Measurements from ENCODE around the gene SH3PXD2A. TPM values are rescaled to one million over a fixed set of nuclear protein-coding genes. Genes with fewer than 3 reads are reported as not detected.

The SH3PXD2A gene
- total and polyA plus RNA-seq, 5 donors from 2014 or later: 0.24 to 15.4 (median 0.47) TPM

GRCh38 chr10:103727546-103727963, 127.8 kb downstream of the SH3PXD2A start:
- Histone ChIP-seq H3K36me3 (ENCODE audit: control insufficient read depth, insufficient read depth, low read length) (no peaks in the 10 kb centered on the region), H3K27me3 (ENCODE audit: control insufficient read depth, insufficient read depth, low read length) (no peaks in the 10 kb centered on the region), H3K4me1 (ENCODE audit: control insufficient read depth, insufficient read depth, low read length, poor library complexity, severe bottlenecking) (peaks cover 8% of the 10 kb centered on the region), H3K27ac (ENCODE audit: insufficient read depth, low read length, poor library complexity, severe bottlenecking) (no peak overlapping the region), H3K4me3 (ENCODE audit: low read depth, low read length) (no peak overlapping the region), H3K9me3 (ENCODE audit: control insufficient read depth in 2 of 2, low read length in 2 of 2) (no peaks in the 10 kb centered on the region)
- Mint-ChIP-seq H3K36me3 (peaks cover 8% of the 10 kb centered on the region), H3K4me1 (peaks cover 0 to 17% (median 5%) of the 10 kb centered on the region in 4 donors), H3K27ac (peak overlapping the region in 1 of 3 donors; percentile 47), H3K4me3 (no peak overlapping the region), H3K27me3 (no peaks in the 10 kb centered on the region), H3K9me3 (no peaks in the 10 kb centered on the region)
- no peak for ATAC-seq (ENCODE audit: low read depth in 2 of 2)
- no peak for DNase-seq

- ATAC-seq (ENCODE audit: low read depth in 2 of 2) (no peak), DNase-seq (no peak)
- no peaks in the 10 kb centered on the region for H3K36me3 ChIP-seq (ENCODE audit: control insufficient read depth, insufficient read depth, low read length)
- H3K27me3 ChIP-seq (ENCODE audit: control insufficient read depth, insufficient read depth, low read length): no peaks in the 10 kb centered on the region
- H3K4me1 Mint-ChIP-seq: peaks cover 0 to 9% (median 5%) of the 10 kb centered on the region in 4 donors
- no peaks in the 10 kb centered on the region for H3K9me3 Mint-ChIP-seq
- H3K27ac ChIP-seq (ENCODE audit: insufficient read depth, low read length, poor library complexity, severe bottlenecking): no peak overlapping the region
- no peak overlapping the region for H3K4me3 ChIP-seq (ENCODE audit: low read depth, low read length)
- no peaks in the 10 kb centered on the region for H3K27me3 Mint-ChIP-seq
- H3K27ac Mint-ChIP-seq: no peak overlapping the region
- H3K9me3 ChIP-seq (ENCODE audit: control insufficient read depth in 2 of 2, low read length in 2 of 2): no peaks in the 10 kb centered on the region
- peaks cover 2% of the 10 kb centered on the region for H3K4me1 ChIP-seq (ENCODE audit: control insufficient read depth, insufficient read depth, low read length, poor library complexity, severe bottlenecking)
- H3K36me3 Mint-ChIP-seq: peaks cover 8% of the 10 kb centered on the region
- no peak overlapping the region for H3K4me3 Mint-ChIP-seq
These were observed 128.7 kb downstream of the SH3PXD2A start for GRCh38 chr10:103726637-103727036.

- Histone ChIP-seq H3K27ac (ENCODE audit: insufficient read depth, low read length, poor library complexity, severe bottlenecking) (no peak overlapping the region), H3K27me3 (ENCODE audit: control insufficient read depth, insufficient read depth, low read length) (no peaks in the 10 kb centered on the region), H3K4me3 (ENCODE audit: low read depth, low read length) (no peak overlapping the region), H3K4me1 (ENCODE audit: control insufficient read depth, insufficient read depth, low read length, poor library complexity, severe bottlenecking) (no peaks in the 10 kb centered on the region), H3K36me3 (ENCODE audit: control insufficient read depth, insufficient read depth, low read length) (no peaks in the 10 kb centered on the region), H3K9me3 (ENCODE audit: control insufficient read depth in 2 of 2, low read length in 2 of 2) (no peaks in the 10 kb centered on the region)
- DNase-seq (no peak), ATAC-seq (ENCODE audit: low read depth in 2 of 2) (no peak)
- Mint-ChIP-seq H3K4me3 (no peak overlapping the region), H3K9me3 (no peaks in the 10 kb centered on the region), H3K4me1 (peaks cover 0 to 2% (median under 1%) of the 10 kb centered on the region in 4 donors), H3K36me3 (peaks cover 8% of the 10 kb centered on the region), H3K27me3 (no peaks in the 10 kb centered on the region), H3K27ac (no peak overlapping the region)
These were observed 130.1 kb downstream of the SH3PXD2A start for GRCh38 chr10:103725242-103725641.

- H3K27ac Mint-ChIP-seq: no peak overlapping the region
- DNase-seq: no peak
These were observed 130.6 kb downstream of the SH3PXD2A start for GRCh38 chr10:103724771-103725170.

DNA sequence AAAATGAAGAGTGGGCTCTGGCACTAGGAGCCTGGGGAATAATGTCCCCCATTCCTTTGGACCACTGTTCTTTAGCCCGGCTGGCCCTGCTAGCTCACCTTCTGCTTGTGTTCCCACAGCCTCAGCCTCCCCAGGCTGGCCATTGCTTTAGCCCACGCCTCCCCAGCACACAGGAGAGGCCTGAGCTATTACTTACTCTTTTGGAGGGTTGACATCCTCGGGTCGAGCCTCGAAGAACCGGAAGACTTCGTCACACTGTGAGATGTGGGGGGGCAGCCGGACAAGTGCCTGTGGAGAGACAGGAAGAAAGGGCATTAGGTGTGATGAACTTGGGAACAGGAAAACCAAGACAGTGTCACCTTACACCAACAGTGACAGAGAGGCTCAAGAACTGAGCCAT, 131.3 kb downstream of the SH3PXD2A start:
- ATAC-seq (ENCODE audit: low read depth in 2 of 2) (no peak), DNase-seq (no peak)
- Histone ChIP-seq H3K36me3 (ENCODE audit: control insufficient read depth, insufficient read depth, low read length) (no peaks in the 10 kb centered on the region), H3K4me3 (ENCODE audit: low read depth, low read length) (no peak overlapping the region), H3K27ac (ENCODE audit: insufficient read depth, low read length, poor library complexity, severe bottlenecking) (no peak overlapping the region), H3K27me3 (ENCODE audit: control insufficient read depth, insufficient read depth, low read length) (no peaks in the 10 kb centered on the region), H3K9me3 (ENCODE audit: control insufficient read depth in 2 of 2, low read length in 2 of 2) (no peaks in the 10 kb centered on the region), H3K4me1 (ENCODE audit: control insufficient read depth, insufficient read depth, low read length, poor library complexity, severe bottlenecking) (no peaks in the 10 kb centered on the region)
- H3K4me1 Mint-ChIP-seq: peaks cover 0 to 2% (median 0%) of the 10 kb centered on the region in 4 donors
- peaks cover 8% of the 10 kb centered on the region for H3K36me3 Mint-ChIP-seq
- no peaks in the 10 kb centered on the region for H3K9me3 Mint-ChIP-seq
- no peak overlapping the region for H3K27ac Mint-ChIP-seq
- H3K27me3 Mint-ChIP-seq: no peaks in the 10 kb centered on the region
- no peak overlapping the region for H3K4me3 Mint-ChIP-seq

More at GRCh38 chr10:103724771-103725170, 130.6 kb downstream of the SH3PXD2A start:
- no peak for ATAC-seq (ENCODE audit: low read depth in 2 of 2)
- Mint-ChIP-seq H3K36me3 (peaks cover 8% of the 10 kb centered on the region), H3K9me3 (no peaks in the 10 kb centered on the region), H3K4me1 (no peaks in the 10 kb centered on the region), H3K4me3 (no peak overlapping the region), H3K27me3 (no peaks in the 10 kb centered on the region)
- Histone ChIP-seq H3K4me3 (ENCODE audit: low read depth, low read length) (no peak overlapping the region), H3K4me1 (ENCODE audit: control insufficient read depth, insufficient read depth, low read length, poor library complexity, severe bottlenecking) (no peaks in the 10 kb centered on the region), H3K27me3 (ENCODE audit: control insufficient read depth, insufficient read depth, low read length) (no peaks in the 10 kb centered on the region), H3K27ac (ENCODE audit: insufficient read depth, low read length, poor library complexity, severe bottlenecking) (no peak overlapping the region), H3K9me3 (ENCODE audit: control insufficient read depth in 2 of 2, low read length in 2 of 2) (no peaks in the 10 kb centered on the region), H3K36me3 (ENCODE audit: control insufficient read depth, insufficient read depth, low read length) (no peaks in the 10 kb centered on the region)

DNA sequence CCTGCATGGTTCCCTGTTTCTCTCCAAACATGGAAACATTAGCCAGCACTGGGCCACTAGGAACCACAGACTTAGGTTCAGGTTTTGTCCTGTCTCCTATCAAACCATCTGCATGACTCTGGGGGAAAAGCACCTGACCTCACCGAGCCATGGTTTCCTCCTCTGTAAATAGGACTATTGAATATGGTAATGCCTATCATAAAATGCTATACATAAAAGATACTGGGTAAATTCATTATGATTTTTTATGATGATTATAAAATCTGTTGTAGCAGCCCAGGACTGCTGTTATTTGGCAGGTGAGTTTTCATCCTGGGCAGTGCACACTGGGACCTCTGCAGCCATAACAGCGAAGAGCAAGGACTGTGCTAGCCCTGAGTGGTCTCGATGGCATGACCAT, 131.8 kb downstream of the SH3PXD2A start:
- no peaks in the 10 kb centered on the region for H3K9me3 ChIP-seq (ENCODE audit: control insufficient read depth in 2 of 2, low read length in 2 of 2)
- Mint-ChIP-seq H3K4me1 (peaks cover 0 to 7% (median 0%) of the 10 kb centered on the region in 4 donors), H3K27ac (no peak overlapping the region), H3K27me3 (no peaks in the 10 kb centered on the region), H3K36me3 (peaks cover 8% of the 10 kb centered on the region), H3K4me3 (no peak overlapping the region), H3K9me3 (no peaks in the 10 kb centered on the region)
- no peak overlapping the region for H3K27ac ChIP-seq (ENCODE audit: insufficient read depth, low read length, poor library complexity, severe bottlenecking)
- ATAC-seq (ENCODE audit: low read depth in 2 of 2): no peak
- no peak for DNase-seq
- no peak overlapping the region for H3K4me3 ChIP-seq (ENCODE audit: low read depth, low read length)
- H3K27me3 ChIP-seq (ENCODE audit: control insufficient read depth, insufficient read depth, low read length): no peaks in the 10 kb centered on the region
- no peaks in the 10 kb centered on the region for H3K36me3 ChIP-seq (ENCODE audit: control insufficient read depth, insufficient read depth, low read length)
- H3K4me1 ChIP-seq (ENCODE audit: control insufficient read depth, insufficient read depth, low read length, poor library complexity, severe bottlenecking): no peaks in the 10 kb centered on the region

DNA sequence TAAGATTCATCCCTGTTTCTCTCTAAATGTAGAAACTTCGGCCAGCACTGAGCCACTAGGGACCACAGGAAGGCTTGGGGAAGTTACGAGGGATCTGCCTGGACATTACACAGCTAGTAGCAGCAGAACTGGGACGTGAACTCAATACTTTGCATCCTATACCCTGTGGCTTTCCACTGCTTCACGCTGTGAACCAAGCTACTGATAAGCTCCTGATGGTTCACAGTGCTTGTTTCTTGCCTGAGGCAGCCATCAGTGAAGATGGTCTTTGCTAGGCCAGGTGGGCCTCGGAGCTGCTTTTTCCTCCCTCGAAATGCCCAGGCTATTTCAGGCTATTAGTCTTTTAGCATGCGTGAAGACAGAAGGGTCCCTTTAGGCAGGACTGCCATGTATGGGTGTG, 132.7 kb downstream of the SH3PXD2A start:
- Histone ChIP-seq H3K36me3 (ENCODE audit: control insufficient read depth, insufficient read depth, low read length) (no peaks in the 10 kb centered on the region), H3K4me3 (ENCODE audit: low read depth, low read length) (no peak overlapping the region), H3K27ac (ENCODE audit: insufficient read depth, low read length, poor library complexity, severe bottlenecking) (no peak overlapping the region), H3K27me3 (ENCODE audit: control insufficient read depth, insufficient read depth, low read length) (no peaks in the 10 kb centered on the region), H3K4me1 (ENCODE audit: control insufficient read depth, insufficient read depth, low read length, poor library complexity, severe bottlenecking) (no peaks in the 10 kb centered on the region), H3K9me3 (ENCODE audit: control insufficient read depth in 2 of 2, low read length in 2 of 2) (no peaks in the 10 kb centered on the region)
- Mint-ChIP-seq H3K27ac (no peak overlapping the region), H3K36me3 (peaks cover 8% of the 10 kb centered on the region), H3K4me3 (no peak overlapping the region), H3K27me3 (no peaks in the 10 kb centered on the region), H3K4me1 (peaks cover 0 to 7% (median 0%) of the 10 kb centered on the region in 4 donors), H3K9me3 (no peaks in the 10 kb centered on the region)
- ATAC-seq (ENCODE audit: low read depth in 2 of 2) (no peak), DNase-seq (no peak)

DNA sequence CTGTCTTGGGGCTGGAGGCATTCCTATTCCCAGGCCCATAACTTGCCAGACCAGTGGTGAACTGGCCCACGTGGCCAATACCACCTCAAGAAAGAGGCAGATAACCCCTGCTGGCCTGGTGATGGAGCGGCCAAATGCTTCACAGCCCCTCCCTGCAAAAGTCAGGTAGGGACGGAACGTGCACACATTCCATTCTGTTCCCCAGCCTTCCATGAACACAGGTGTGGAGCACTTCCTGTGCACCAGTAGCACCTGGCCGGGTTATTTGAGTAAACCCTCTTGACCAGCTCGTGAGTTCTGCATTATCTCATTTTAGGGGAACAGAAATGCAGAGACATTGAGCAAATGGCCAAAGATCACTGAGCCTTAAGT, 134.4 kb downstream of the SH3PXD2A start:
- H3K9me3 ChIP-seq (ENCODE audit: control insufficient read depth in 2 of 2, low read length in 2 of 2): no peaks in the 10 kb centered on the region
- H3K9me3 Mint-ChIP-seq: no peaks in the 10 kb centered on the region
- H3K4me1 Mint-ChIP-seq: peaks cover 0 to 7% (median 0%) of the 10 kb centered on the region in 4 donors
- H3K27me3 ChIP-seq (ENCODE audit: control insufficient read depth, insufficient read depth, low read length): no peaks in the 10 kb centered on the region
- H3K36me3 Mint-ChIP-seq: peaks cover 5% of the 10 kb centered on the region
- no peak overlapping the region for H3K4me3 ChIP-seq (ENCODE audit: low read depth, low read length)
- H3K27me3 Mint-ChIP-seq: no peaks in the 10 kb centered on the region
- H3K4me3 Mint-ChIP-seq: no peak overlapping the region
- H3K36me3 ChIP-seq (ENCODE audit: control insufficient read depth, insufficient read depth, low read length): no peaks in the 10 kb centered on the region
- H3K27ac ChIP-seq (ENCODE audit: insufficient read depth, low read length, poor library complexity, severe bottlenecking): no peak overlapping the region
- no peaks in the 10 kb centered on the region for H3K4me1 ChIP-seq (ENCODE audit: control insufficient read depth, insufficient read depth, low read length, poor library complexity, severe bottlenecking)
- no peak for DNase-seq
- no peak for ATAC-seq (ENCODE audit: low read depth in 2 of 2)
- H3K27ac Mint-ChIP-seq: no peak overlapping the region
